Large intestine (tissue), 3 donors: ENCODE measurements around the gene BICD2. TPM values are rescaled to one million over a fixed set of nuclear protein-coding genes. Genes with fewer than 3 reads are reported as not detected.

Source experiments
- DNase-seq, 2 donors: peaks; one replicate each; pipeline versions ENCODE4 v3.0.0 to v3.0.0-alpha.2; 2013
- H3K27ac ChIP-seq: one replicate; pipeline ENCODE4 v1.5.1; 2013; ENCODE audit warnings: low read length
- H3K27me3 ChIP-seq: 2 replicates; pipeline ENCODE4 v1.6.1; 2013; ENCODE audit warnings: low read length; ENCODE audit not compliant: control insufficient read depth, insufficient read depth
- H3K36me3 ChIP-seq: 2 replicates; pipeline ENCODE4 v1.6.1; 2013; ENCODE audit warnings: low read length; ENCODE audit not compliant: control insufficient read depth, insufficient read depth
- H3K4me1 ChIP-seq: one replicate; pipeline ENCODE4 v1.6.1; 2013; ENCODE audit warnings: low read length; ENCODE audit not compliant: control insufficient read depth, insufficient read depth
- H3K4me3 ChIP-seq: one replicate; pipeline ENCODE4 v1.5.1; 2013; ENCODE audit warnings: low read length
- H3K9me3 ChIP-seq: one replicate; pipeline ENCODE4 v1.6.1; 2013; ENCODE audit warnings: mild to moderate bottlenecking, low read depth, low read length, moderate library complexity; ENCODE audit not compliant: control insufficient read depth
- WGBS: methylation state at CpG from one replicate; pipeline ENCODE4 v1.1.5; 2013; ENCODE audit warnings: low lambda C conversion rate; ENCODE audit not compliant: insufficient coverage; 5-methylcytosine and 5-hydroxymethylcytosine counted together
- polyA plus RNA-seq: library from polyadenylated mRNA; unstranded; fragments of 120-200 nt; gene quantifications from one replicate; pipeline ENCODE4 v1.2.1, GENCODE V29; 2013

Gene BICD2
- polyA plus RNA-seq, 1 donor: 11.8 TPM

GRCh38 chr9:92737611-92738299 lies 26.9 kb downstream of the BICD2 start:
- no peaks in the 10 kb centered on the region for H3K36me3 ChIP-seq
- no peak for DNase-seq
- no CpG with 5 or more reads among the region's 13 CpGs for WGBS
- H3K27ac ChIP-seq: no peak overlapping the region
- no peaks in the 10 kb centered on the region for H3K27me3 ChIP-seq
- H3K4me3 ChIP-seq: no peak overlapping the region
- H3K4me1 ChIP-seq: peaks cover 19% of the 10 kb centered on the region
- no peaks in the 10 kb centered on the region for H3K9me3 ChIP-seq

DNA sequence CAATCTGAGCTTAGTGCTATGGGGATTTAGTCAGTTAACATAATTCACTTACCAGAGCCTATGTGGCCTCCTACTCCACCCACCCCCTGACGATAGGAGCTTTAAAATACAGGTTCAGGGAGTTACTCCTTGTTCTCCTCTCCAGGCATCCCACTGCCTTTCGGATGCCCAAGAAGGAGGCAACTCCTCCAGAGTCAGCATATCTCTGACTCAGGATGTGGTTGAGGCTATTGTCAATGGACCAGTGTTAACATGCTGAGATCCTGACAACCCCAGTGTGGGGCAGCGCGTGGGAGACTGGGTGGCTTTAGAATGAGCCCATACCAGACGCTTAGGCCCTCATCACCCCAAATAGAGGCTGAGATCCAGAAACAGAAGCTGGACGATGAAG lies 27.4 kb downstream of the BICD2 start:
- Histone ChIP-seq H3K9me3 (no peaks in the 10 kb centered on the region), H3K27ac (no peak overlapping the region), H3K4me1 (peaks cover 19% of the 10 kb centered on the region), H3K27me3 (no peaks in the 10 kb centered on the region), H3K4me3 (no peak overlapping the region), H3K36me3 (no peaks in the 10 kb centered on the region)
- DNase-seq: no peak
- no CpG with 5 or more reads among the region's 6 CpGs for WGBS

DNA sequence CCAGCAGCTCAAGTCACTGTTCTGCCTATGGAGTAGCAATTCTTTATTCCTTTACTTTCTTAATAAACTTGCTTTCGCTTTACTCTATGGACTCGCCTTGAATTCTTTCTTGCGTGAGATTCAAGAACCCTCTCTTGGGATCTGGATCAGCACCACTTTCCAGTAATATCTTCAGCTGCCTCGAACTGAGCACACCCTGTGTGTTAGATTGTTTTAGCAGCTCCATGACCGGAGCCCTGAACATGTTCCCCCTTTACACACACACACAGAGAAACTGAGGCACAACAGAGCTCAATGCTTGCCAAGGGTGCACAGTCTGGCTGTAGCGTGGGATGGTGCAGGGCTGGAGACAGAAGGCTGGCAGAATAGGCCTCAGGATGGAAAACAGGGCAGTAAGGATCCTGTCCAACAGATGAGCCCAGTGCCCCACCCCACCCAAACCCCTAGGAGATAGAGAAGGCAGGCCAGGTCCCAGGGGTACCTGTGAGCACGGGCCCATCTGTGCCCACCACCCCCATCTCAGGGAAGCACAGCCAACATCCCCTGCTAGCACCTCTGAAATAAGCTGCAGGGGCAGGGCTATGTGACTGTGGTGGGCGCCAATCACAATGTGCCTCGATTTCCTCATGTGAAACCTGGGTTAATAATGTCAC lies 27.9 kb downstream of the BICD2 start:
- DNase-seq: no peak
- Histone ChIP-seq H3K27me3 (no peaks in the 10 kb centered on the region), H3K4me1 (peaks cover 19% of the 10 kb centered on the region), H3K4me3 (no peak overlapping the region), H3K36me3 (no peaks in the 10 kb centered on the region), H3K27ac (no peak overlapping the region), H3K9me3 (no peaks in the 10 kb centered on the region)
- WGBS: no CpG with 5 or more reads among the region's 9 CpGs

- Histone ChIP-seq H3K27me3 (no peaks in the 10 kb centered on the region), H3K36me3 (no peaks in the 10 kb centered on the region), H3K4me1 (peaks cover 19% of the 10 kb centered on the region), H3K9me3 (no peaks in the 10 kb centered on the region), H3K27ac (peak overlapping the region; percentile 48), H3K4me3 (no peak overlapping the region)
- WGBS: 60% methylated on average over 1 of the region's 9 CpGs
- DNase-seq: peak; percentile 40 to 64
These were observed 28.7 kb downstream of the BICD2 start for GRCh38 chr9:92735636-92736562.

DNA sequence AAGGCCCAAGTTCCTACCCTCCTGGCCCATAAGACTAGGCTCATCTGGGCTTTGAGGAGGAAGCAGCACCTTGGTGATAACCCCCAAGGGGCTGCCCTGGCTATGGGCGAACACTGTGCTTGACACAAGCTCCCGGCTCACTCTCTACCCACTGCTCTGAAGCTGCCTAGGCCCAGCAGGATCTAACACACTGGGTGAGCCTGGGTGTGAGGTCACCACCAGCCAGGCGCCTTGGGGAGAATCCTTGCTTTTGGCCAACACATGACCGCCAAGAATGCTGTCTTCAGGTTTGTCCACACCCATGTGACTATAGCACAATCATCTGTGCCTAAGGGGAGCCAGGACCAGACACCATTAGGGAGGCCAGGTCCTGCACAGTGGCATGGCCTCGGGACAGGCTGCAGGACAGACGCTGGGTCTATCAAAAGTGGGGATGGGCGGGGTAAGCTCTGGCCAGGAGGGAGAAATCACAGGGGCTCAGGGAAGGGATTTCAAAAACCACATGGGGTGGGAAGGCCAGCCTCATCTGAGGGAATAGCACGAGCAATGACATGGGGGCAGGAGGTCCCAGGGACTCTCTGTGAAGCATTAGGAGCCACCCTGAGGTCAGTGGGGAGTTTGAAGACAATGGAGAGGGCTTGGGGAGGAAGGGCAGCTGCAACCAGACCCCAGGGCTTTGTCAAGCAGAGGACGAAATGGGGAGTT lies 29.6 kb downstream of the BICD2 start:
- no peaks in the 10 kb centered on the region for H3K27me3 ChIP-seq
- peak overlapping the region; percentile 48 for H3K27ac ChIP-seq
- H3K4me3 ChIP-seq: no peak overlapping the region
- H3K9me3 ChIP-seq: no peaks in the 10 kb centered on the region
- no peak for DNase-seq
- peaks cover 19% of the 10 kb centered on the region for H3K4me1 ChIP-seq
- no CpG with 5 or more reads among the region's 9 CpGs for WGBS
- H3K36me3 ChIP-seq: no peaks in the 10 kb centered on the region

- peaks cover 17% of the 10 kb centered on the region for H3K4me1 ChIP-seq
- H3K36me3 ChIP-seq: peaks cover 33% of the 10 kb centered on the region
- H3K4me3 ChIP-seq: no peak overlapping the region
- no peak for DNase-seq
- WGBS: no CpG with 5 or more reads among the region's 8 CpGs
- no peaks in the 10 kb centered on the region for H3K27me3 ChIP-seq
- no peaks in the 10 kb centered on the region for H3K9me3 ChIP-seq
- H3K27ac ChIP-seq: no peak overlapping the region
These were observed 33.7 kb downstream of the BICD2 start for GRCh38 chr9:92730897-92731296.

- WGBS: no CpG with 5 or more reads among the region's 9 CpGs
- DNase-seq: no peak
- Histone ChIP-seq H3K27ac (no peak overlapping the region), H3K4me3 (no peak overlapping the region), H3K9me3 (no peaks in the 10 kb centered on the region), H3K27me3 (no peaks in the 10 kb centered on the region), H3K4me1 (peaks cover 7% of the 10 kb centered on the region), H3K36me3 (peaks cover 40% of the 10 kb centered on the region)
These were observed 34.9 kb downstream of the BICD2 start for GRCh38 chr9:92729735-92730155.

- DNase-seq: no peak
- H3K27me3 ChIP-seq: no peaks in the 10 kb centered on the region
- no peak overlapping the region for H3K27ac ChIP-seq
- no peaks in the 10 kb centered on the region for H3K9me3 ChIP-seq
- no CpG with 5 or more reads among the region's 22 CpGs for WGBS
- peaks cover 41% of the 10 kb centered on the region for H3K36me3 ChIP-seq
- peaks cover 7% of the 10 kb centered on the region for H3K4me1 ChIP-seq
- H3K4me3 ChIP-seq: no peak overlapping the region
These were observed 35.5 kb downstream of the BICD2 start for GRCh38 chr9:92728831-92729734.
